Small intestine (tissue), 7 donors: Measurements from ENCODE around the gene ERAL1. TPM values are rescaled to one million over a fixed set of nuclear protein-coding genes. Genes with fewer than 3 reads are reported as not detected.
"Not testable (repeated sequence)": the region's sequence is repeated elsewhere in the genome, so short reads cannot be mapped to it uniquely, and the experiment has no call there.

Experiments used
- DNase-seq, 2 donors: peaks; one replicate each; pipeline versions ENCODE4 v3.0.0 to v3.0.0-alpha.2; 2013
- FAIRE-seq: peaks from 2 replicates; lab custom pipeline; 2012; peaks lifted over from hg19 to GRCh38; lab: Jason Lieb, UNC
- H3K27ac ChIP-seq, 3 donors: one replicate each; pipeline ENCODE4 v1.5.1; 2013; ENCODE audit warnings: low read length in 2 of 3, mild to moderate bottlenecking in 2 of 3, control low read depth in 1 of 3, inconsistent platforms in 1 of 3, low read depth in 1 of 3, moderate library complexity in 1 of 3
- H3K27me3 ChIP-seq, 3 donors: one replicate each; pipeline ENCODE4 v1.6.1; 2013; ENCODE audit warnings: low read length in 3 of 3, inconsistent platforms in 1 of 3; ENCODE audit not compliant: control insufficient read depth in 3 of 3, insufficient read depth in 3 of 3
- H3K36me3 ChIP-seq, 3 donors: one replicate each; pipeline ENCODE4 v1.6.1; 2013; ENCODE audit warnings: low read length in 3 of 3, inconsistent platforms in 1 of 3, low read depth in 1 of 3, mild to moderate bottlenecking in 1 of 3, moderate library complexity in 1 of 3; ENCODE audit not compliant: control insufficient read depth in 3 of 3, insufficient read depth in 2 of 3
- H3K4me1 ChIP-seq, 3 donors: one replicate each; pipeline ENCODE4 v1.6.1; 2013; ENCODE audit warnings: low read length in 2 of 3, inconsistent platforms in 1 of 3, low read depth in 1 of 3, mild to moderate bottlenecking in 1 of 3, moderate library complexity in 1 of 3; ENCODE audit not compliant: control insufficient read depth in 3 of 3, insufficient read depth in 2 of 3
- H3K4me3 ChIP-seq, 3 donors: one replicate each; pipeline ENCODE4 v1.5.1; 2013; ENCODE audit warnings: low read length in 3 of 3, control low read depth in 1 of 3, inconsistent platforms in 1 of 3, low read depth in 1 of 3, mild to moderate bottlenecking in 1 of 3, moderate library complexity in 1 of 3
- H3K9me3 ChIP-seq, 2 donors: one replicate each; pipeline ENCODE4 v1.6.1; 2013; ENCODE audit warnings: low read depth in 1 of 2, low read length in 1 of 2; ENCODE audit not compliant: control insufficient read depth in 2 of 2, insufficient read depth in 1 of 2
- WGBS, 3 donors: extraction: QIAGEN DNeasy Blood & Tissue Kit; methylation state at CpG; one replicate each; pipeline ENCODE4 v1.1.7; 2013; 5-methylcytosine and 5-hydroxymethylcytosine counted together
- polyA plus RNA-seq, 4 donors: library from polyadenylated mRNA; stranded (reverse) in 3 of 4; unstranded in 1 of 4; fragments of 200-250 nt in 3 of 4; fragments of 120-200 nt in 1 of 4; gene quantifications; one replicate each; pipeline versions ENCODE4 v1.2.1 to v1.2.3, GENCODE V29; 2013
- donor health status: healthy with polysubstance abuse.
- donor health status: control.
- donor health status: control.
- donor health status: Bipolar disorder and iron deficiency.
- donor health status: healthy.

The ERAL1 gene
- polyA plus RNA-seq, 4 donors: 38.5 to 48.9 (median 46.7) TPM

DNA sequence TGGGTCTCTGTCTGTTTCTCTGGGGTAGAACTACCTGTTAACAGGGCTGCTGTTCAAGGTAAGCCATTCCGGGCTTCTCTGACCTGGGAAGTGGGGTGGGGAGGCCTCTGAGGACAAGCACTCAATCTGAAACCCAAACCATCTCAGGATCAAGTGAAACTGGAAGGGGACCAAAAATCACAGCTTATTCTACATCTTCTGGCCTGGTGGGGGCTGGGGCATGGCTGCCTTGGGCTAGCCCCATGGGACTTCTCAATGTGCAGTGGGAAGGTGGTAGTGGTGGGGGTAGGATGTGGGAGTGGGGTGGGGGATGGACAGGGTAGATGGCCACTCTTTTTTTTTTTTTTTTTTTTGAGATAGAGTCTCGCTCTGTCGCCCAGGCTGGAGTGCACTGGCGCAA lies 37.2 kb downstream of the ERAL1 start:
- Histone ChIP-seq H3K9me3 (no peaks in the 10 kb centered on the region), H3K4me1 (peaks cover 0 to 7% (median 5%) of the 10 kb centered on the region in 3 donors), H3K36me3 (peaks cover 0 to 45% (median 0%) of the 10 kb centered on the region in 3 donors), H3K27ac (no peak overlapping the region), H3K4me3 (no peak overlapping the region), H3K27me3 (no peaks in the 10 kb centered on the region)
- 87 to 100% (median 93%) methylated on average over 1 to 4 of the region's 4 CpGs for WGBS, 3 donors
- DNase-seq: no peak
- FAIRE-seq: no peak

DNA sequence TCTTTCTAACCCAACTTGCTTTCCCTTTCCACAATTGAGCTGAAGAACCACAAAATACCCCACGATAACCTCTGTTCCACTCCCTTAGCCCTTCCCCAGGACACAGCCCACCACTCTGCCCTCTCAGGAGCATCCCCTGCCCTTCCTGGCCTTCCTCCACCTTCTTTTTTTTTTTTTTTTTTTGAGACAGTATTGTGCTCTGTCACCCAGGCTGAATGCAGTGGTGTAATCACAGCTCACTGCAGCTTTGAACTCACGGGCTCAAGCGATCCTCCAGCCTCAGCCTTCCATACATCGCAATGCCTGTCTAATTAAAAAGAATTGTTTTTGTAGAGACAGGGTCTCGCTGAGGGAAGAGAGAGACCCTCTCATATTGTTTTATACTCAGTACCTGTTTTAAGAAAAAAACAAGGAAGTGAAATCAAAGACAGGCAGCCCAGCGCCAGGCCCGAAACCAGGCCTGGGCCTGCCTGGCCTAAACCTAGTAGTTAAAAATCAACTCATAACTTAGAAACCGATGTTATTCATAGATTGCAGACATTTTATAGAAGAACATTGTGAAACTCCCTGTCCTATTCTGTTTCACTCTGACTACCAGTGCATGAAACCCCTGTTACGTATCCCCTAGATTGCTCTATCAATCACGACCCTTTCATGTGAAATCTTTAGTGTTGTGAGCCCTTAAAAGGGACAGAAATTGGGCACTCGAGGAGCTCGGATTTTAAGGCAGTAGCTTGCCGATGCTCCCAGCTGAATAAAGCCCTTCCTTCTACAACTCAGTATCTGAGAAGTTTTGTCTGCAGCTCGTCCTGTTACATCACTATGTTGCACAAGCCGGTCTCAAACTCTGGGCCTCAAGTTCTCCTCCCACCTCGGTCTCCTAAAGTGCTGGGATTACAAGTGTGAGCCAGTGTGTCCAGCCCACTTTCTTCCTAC lies 38.7 kb downstream of the ERAL1 start:
- Histone ChIP-seq H3K36me3 (peaks cover 0 to 32% (median 0%) of the 10 kb centered on the region in 3 donors), H3K27ac (peak overlapping the region in 1 of 3 donors; percentile 77), H3K4me1 (peaks cover 0 to 16% (median 5%) of the 10 kb centered on the region in 3 donors)
- H3K4me3 ChIP-seq, DNase-seq, FAIRE-seq, H3K9me3 ChIP-seq, H3K27me3 ChIP-seq: not testable (repeated sequence)
- 66 to 83% (median 75%) methylated on average over 16 of the region's 16 CpGs for WGBS, 3 donors

DNA sequence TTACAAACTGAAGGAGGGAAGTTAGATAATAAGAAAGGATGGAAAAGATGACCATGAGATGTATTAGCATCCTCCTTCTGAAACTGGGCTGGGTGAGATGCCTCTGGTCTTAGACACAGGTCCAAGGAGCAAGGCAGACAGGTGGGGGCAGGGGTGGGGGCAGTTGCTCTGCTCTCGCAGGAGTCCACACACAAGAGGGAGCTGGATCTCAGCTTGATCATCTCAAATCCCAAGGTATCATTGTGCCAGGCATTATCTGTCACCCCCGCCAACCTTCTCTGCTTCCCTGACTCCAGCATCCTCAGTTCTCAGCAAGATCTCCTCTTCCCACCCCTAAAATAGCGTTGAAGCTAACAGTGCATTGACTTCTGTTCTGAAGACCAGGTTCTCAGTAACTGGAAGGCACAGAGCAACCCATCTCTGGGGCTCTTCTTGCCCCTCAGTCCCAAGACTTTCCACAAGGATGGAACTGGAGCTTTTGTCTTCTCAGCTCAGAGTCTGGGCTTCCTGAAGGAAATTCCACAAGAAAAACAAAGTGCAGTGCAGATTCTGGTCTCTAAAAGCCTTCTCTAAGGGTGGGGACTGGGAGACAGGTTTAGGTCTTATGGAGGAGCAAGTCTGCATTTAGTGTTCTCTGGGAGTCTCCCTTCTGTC lies 41.1 kb downstream of the ERAL1 start:
- peak overlapping the region in 2 of 3 donors; percentile 35 to 81 for H3K27ac ChIP-seq
- H3K9me3 ChIP-seq: no peaks in the 10 kb centered on the region
- WGBS, 3 donors: 42 to 51% (median 49%) methylated on average over 3 of the region's 3 CpGs
- H3K4me3 ChIP-seq: peak overlapping the region in 1 of 3 donors; percentile 81
- DNase-seq (no peak), FAIRE-seq (no peak)
- peaks cover 0 to 28% (median 0%) of the 10 kb centered on the region in 3 donors for H3K36me3 ChIP-seq
- peaks cover 0 to 17% (median 5%) of the 10 kb centered on the region in 3 donors for H3K4me1 ChIP-seq
- no peaks in the 10 kb centered on the region for H3K27me3 ChIP-seq

DNA sequence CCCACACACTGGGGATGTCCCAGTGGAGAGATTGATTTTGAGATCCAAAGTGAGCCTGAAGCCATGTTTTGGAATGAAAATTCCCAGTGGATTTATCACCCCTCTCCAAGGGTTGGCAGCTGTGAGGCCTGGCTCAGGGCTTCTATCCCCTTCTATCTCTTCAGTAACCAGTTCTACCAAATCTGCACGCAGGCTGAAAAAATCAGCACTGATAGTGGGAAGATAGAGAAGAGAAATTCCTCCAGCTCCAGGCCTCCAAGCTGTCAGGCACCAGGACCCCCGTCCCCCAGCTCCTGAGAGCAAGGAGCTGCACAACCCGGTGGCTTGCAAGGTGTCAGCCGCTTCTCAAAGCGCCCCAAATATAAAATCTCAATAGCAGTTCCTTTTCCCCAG lies 41.7 kb downstream of the ERAL1 start:
- peaks cover 0 to 30% (median 0%) of the 10 kb centered on the region in 3 donors for H3K36me3 ChIP-seq
- no peaks in the 10 kb centered on the region for H3K27me3 ChIP-seq
- FAIRE-seq (no peak), DNase-seq (no peak)
- peak overlapping the region; percentile 35 to 81 (median 79) for H3K27ac ChIP-seq
- no peaks in the 10 kb centered on the region for H3K9me3 ChIP-seq
- peak overlapping the region; percentile 81 to 90 (median 88) for H3K4me3 ChIP-seq
- H3K4me1 ChIP-seq: peaks cover 0 to 19% (median 5%) of the 10 kb centered on the region in 3 donors
- WGBS, 3 donors: 12 to 21% (median 17%) methylated on average over 5 of the region's 5 CpGs

DNA sequence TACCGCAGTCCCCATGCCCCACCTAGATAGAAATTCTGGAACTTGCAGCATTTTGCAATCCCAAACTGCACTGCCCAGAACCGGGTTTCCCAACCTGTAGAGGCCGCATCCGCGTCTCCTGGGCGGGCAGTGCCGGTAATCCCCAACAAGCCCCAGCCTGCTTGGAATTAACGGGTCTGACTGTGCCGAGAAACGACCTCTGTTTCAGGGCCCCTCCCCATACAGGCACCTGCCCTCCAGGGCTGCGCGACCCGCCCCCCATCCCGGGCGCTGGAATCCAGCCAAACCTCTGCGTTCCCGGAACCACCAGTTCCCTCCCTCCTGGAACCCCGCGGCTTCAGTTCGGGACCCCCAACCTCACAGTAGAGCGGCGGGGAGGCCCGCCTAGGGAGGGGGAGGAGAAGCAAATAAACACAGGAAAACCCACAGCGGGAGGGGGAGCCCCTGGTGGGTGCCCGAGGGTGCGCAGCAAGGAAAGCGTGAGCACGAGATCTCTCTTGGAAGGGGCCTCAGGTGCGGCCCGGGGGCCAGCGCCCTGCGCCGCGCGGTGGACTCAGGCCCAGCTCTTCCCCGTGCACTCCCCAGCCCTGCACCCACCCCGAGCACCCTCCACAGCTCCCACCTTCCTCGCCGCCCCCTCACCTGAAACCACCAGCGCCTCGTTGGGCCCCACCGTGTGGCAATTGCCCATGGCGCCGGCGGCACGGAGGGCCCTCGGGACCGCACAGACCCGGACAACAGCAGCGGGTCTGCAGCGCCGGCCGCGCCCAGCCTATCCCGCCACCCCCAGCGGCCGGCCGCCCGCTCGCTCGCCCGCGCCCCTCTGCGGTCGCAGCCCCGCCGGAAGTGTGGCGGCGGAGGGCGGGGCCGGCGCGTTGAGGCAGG lies 42.3 kb downstream of the ERAL1 start, which contains the start of gene FLOT2:
FLOT2 (minus strand) TSS at position 850 of the 885 bp plus-strand sequence; CDS start at position 691, 159 bp downstream.
- Histone ChIP-seq H3K4me3 (peak within 1 kb of the TSS; percentile 81 to 90 (median 88)), H3K4me1 (peaks cover 0 to 26% (median 5%) of the 10 kb centered on the region in 3 donors), H3K9me3 (no peaks in the 10 kb centered on the region), H3K27me3 (no peaks in the 10 kb centered on the region), H3K36me3 (peaks cover 0 to 24% (median 0%) of the 10 kb centered on the region in 3 donors), H3K27ac (peak within 1 kb of the TSS; percentile 71 to 81 (median 80))
- DNase-seq (peak; percentile 55 to 83), FAIRE-seq (no peak)
- 0 to 1% (median 0%) methylated on average over 52 to 73 of the region's 73 CpGs for WGBS, 3 donors

DNA sequence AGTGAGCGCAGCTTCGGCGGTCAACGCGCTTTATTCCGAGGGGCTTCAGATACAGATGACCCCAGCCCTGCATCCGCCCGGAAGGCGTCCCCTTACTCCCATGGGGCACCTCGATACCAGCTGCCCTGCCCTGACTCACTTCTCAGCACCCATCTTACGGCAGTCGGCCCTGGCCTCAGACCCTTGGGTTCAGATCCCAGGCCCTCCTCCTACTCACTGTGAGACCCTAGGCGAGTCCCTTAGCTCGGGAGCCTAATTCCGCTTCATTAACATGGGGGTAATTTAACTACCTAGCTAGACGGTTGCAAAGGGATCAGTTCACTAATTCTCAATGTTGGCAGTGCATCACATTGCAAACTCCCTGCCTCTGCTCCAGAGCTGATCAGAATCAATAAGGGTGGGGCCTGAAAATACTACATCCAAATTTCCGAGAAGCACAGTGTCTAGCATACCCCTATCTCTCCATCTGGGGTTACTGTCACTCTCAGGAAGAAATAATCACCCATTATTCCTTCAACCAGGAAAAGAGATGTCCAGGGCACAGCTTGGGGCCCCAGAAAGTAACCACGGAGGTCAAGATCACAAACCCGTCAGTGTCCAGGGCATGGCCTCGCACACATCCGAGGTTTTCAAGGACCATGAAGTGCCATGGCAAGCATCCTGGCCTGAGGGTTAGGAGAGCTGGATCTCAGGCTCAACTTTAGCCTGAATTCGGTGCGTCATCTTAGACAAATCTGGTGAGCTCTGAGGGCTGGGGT lies 43.1 kb downstream of the ERAL1 start:
- no peak for DNase-seq
- H3K4me1 ChIP-seq: peaks cover 0 to 26% (median 5%) of the 10 kb centered on the region in 3 donors

DNA sequence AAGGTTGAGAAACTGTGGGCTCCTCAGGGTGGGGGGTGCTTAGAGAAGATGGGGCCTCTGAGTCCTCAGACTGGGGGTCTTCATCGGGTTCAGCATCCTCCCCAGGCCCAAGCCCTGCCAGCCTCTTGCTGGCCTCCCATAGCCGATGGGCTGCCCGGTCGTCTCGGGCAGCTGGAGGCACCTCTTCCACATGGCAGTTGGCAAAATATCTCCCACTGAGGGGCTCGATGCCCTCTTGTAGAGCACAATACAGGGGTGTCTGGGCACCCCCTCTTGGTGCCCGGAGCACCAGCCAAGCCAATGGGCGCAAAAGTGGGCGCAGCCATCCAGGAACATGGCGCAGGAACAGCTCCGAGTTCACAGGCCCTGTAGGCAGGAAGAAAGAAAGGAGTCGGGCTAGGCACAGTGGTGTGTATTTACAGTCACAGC lies 43.7 kb downstream of the ERAL1 start:
- peak overlapping the region in 1 of 3 donors; percentile 81 for H3K27ac ChIP-seq
- no peaks in the 10 kb centered on the region for H3K9me3 ChIP-seq
- no peak for FAIRE-seq
- H3K27me3 ChIP-seq: no peaks in the 10 kb centered on the region
- H3K4me1 ChIP-seq: peaks cover 2 to 30% (median 9%) of the 10 kb centered on the region in 3 donors
- H3K36me3 ChIP-seq: peaks cover 0 to 18% (median 0%) of the 10 kb centered on the region in 3 donors
- 87 to 91% (median 91%) methylated on average over 12 of the region's 12 CpGs for WGBS, 3 donors
- no peak for DNase-seq
- H3K4me3 ChIP-seq: no peak overlapping the region

More for the DNA sequence above, 43.1 kb downstream of the ERAL1 start:
- Histone ChIP-seq H3K4me3 (peak overlapping the region; percentile 81 to 90 (median 88)), H3K27me3 (no peaks in the 10 kb centered on the region), H3K36me3 (peaks cover 0 to 21% (median 0%) of the 10 kb centered on the region in 3 donors), H3K27ac (peak overlapping the region; percentile 71 to 81 (median 80)), H3K9me3 (no peaks in the 10 kb centered on the region)
- FAIRE-seq: no peak
- 15 to 21% (median 17%) methylated on average over 18 to 23 of the region's 23 CpGs for WGBS, 3 donors
